ENCODE measurements around the gene RIMBP2.
"Not testable (repeated sequence)": the region's sequence is repeated elsewhere in the genome, so short reads cannot be mapped to it uniquely, and the experiment has no call there.

GRCh38 chr12:130646191-130646590 is 69.9 kb downstream of the RIMBP2 start:
- TF ChIP-seq CTCF (IDR thresholded peaks at IDR 0.05; ENCODE audit: low read length); EZH2 (optimal IDR thresholded peaks at IDR 0.05; ENCODE audit: low read depth, low read length): not testable (repeated sequence)
